GM23248 (cell line): ENCODE results near the gene STIM1.

Experiments used
- EZH2 ChIP-seq: fragments of 200-600 bp; sonication (generic); IDR thresholded peaks from 2 replicates; pipeline ENCODE4 v1.6.1; 2018; ENCODE audit warnings: antibody characterized with exemption, mild to moderate bottlenecking; ENCODE audit not compliant: insufficient read depth, poor library complexity, severe bottlenecking
- EZH2phosphoT487 ChIP-seq: fragments of 200-600 bp; sonication (generic); IDR thresholded peaks from 2 replicates; pipeline ENCODE4 v1.6.1; 2018; ENCODE audit warnings: antibody characterized with exemption, moderate library complexity, mild to moderate bottlenecking, low read depth; ENCODE audit not compliant: insufficient read depth

DNA sequence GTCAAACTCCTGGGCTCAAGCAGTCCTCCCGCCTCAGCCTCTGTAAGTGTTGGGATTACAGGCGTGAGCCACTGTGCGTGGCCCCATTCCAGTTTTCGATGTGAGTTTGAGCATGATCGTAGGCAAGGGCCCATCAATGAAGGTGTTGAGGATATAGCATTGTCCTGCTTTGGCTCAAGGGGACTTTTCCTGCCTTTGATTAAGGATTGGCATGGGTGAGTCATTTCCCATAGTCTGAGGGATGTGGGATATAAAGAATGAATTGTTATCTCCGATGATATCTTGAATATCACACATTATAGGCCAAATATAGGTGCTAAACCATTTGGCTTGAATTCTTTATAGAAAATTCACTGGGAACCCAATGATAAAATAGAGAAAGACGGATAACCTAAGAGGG, 30.4 kb downstream of the STIM1 start:
- no peak for TF ChIP-seq EZH2
- TF ChIP-seq EZH2phosphoT487: no peak
